GM19324 (cell line): Measurements from ENCODE around the gene RABGEF1.
"Not testable (repeated sequence)": the region's sequence is repeated elsewhere in the genome, so short reads cannot be mapped to it uniquely, and the experiment has no call there.

Source experiments
- ATAC-seq: cut with Tn5 transposase; IDR thresholded peaks from one replicate; pipeline ENCODE4 v1.9.1; 2021; ENCODE audit warnings: mild to moderate bottlenecking, moderate library complexity; ENCODE audit not compliant: unreplicated experiment, low FRiP score

The RABGEF1 gene

GRCh38 chr7:66734006-66734405, 6.5 kb upstream of the RABGEF1 start:
- no peak for ATAC-seq

DNA sequence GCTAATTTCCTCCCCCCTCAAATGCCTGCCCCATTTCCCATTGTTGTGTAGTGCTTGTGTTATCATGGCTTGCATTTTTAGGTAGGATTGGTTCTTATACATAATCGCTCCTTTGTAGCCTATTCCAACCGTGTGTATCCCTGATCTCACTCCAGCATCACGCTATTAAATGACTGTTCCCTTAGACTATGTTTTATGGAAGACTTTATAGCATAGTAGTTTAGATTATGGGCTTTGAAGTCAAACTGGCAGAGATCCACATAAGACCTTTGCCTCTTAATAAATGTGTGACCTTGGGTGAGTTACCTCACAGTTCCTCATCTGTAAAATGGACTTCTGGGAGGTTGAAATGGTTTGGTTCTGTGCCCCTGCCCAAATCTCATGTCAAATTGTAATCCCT, 5.4 kb upstream of the RABGEF1 start:
- no peak for ATAC-seq

- ATAC-seq, result no peak
Measured at GRCh38 chr7:66735850-66736249, 4.7 kb upstream of the RABGEF1 start.

DNA sequence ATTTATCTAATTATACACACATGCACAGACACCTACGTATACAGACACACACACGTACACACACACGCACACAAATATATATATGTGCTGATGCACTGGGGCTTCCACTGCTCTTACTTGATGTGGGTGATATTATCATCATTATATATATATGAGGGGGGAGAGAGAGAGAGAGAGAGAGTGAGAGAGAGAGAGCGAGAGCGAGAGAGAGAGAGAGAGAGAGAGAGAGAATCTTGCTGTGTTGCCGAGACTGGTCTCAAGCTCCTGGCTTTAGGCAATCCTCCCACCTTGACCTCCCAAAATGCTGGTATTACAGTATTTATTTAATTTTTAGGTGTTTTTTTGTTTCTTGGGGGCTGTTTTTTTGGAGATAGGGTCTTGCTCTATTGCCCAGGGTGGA, 3.6 kb upstream of the RABGEF1 start:
- no peak for ATAC-seq

DNA sequence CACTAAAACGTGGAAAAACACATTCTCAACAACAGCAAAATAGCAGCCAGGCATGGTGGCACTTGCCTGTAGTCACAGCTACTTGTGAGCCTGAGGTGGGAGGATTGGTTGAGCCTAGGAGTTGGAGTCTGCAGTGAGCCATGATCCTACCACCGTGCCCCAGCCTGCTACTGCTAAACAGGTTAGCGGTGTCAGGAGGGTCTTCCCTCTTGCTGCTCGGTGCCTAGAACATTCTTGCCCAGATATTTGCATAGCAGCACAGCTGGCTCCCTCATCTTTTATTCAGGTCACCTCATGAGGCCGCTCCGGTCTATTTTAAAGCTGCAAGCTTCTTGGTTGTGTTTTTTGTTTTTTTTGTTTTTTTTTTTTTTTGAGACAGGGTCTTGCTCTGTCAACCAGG, 2.9 kb upstream of the RABGEF1 start:
- no peak for ATAC-seq

DNA sequence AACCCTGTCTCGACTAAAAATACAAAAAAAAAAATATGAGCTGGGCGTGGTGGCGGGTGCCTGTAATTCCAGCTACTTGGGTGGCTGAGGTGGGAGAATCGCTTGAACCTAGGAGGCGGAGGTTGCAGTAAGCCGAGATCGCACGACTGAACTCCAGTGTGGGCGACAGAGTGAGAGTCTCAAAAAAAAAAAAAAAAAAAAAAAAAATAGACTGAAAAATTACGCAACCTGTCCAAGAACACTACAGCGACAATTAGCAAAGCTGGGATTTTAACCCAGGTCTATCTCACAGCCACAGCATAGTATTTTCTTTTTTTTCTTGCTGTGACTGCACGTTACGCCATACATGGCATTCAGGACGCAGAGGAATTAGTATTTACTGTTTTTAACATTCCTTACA, 1.1 kb upstream of the RABGEF1 start:
- ATAC-seq, result no peak

- peak; percentile 0 for ATAC-seq
Measured at GRCh38 chr7:66739953-66740301, 606 bp upstream of the RABGEF1 start.

- peak; percentile 35 for ATAC-seq
Measured at GRCh38 chr7:66740980-66741709, 612 bp downstream of the RABGEF1 start.

DNA sequence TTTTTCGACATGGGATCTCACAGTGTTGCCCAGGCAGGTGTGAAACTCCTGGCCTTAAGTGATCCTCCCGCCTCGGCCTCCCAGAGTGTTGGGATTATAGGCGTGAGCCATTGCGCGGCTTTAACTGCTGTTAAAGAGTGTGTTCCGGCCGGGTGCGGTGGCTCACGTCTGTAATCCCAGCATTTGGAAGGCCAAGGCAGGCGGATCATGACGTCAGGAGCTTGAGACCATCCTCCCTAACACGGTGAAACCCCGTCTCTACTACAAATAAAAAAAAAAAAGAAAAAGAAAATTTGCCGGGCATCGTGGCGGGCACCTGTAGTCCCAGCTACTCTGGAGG, 1.1 kb downstream of the RABGEF1 start:
- no peak for ATAC-seq

GRCh38 chr7:66742298-66742697, 1.8 kb downstream of the RABGEF1 start:
- not testable (repeated sequence) for ATAC-seq

DNA sequence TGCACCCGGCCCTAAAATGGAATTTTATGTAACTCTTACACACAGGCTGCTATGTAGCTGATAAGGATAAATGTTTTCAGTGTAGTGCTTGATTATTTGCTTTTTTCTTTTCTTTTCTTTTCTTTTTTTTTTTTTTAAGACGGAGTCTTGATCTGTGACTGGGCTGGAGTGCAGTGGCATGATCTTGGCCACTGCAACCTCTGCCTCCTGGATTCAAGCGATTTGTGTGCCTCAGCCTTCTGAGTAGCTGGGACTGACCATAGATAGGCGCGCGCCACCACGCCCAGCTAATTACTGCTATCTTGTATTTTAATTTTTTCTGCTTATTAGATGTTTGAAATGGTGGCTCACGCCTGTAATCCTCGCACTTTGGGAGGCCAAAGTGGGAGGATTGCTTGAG, 3.4 kb downstream of the RABGEF1 start:
- ATAC-seq, result no peak

- no peak for ATAC-seq
Measured at GRCh38 chr7:66747385-66747784, 6.9 kb downstream of the RABGEF1 start.

- no peak for ATAC-seq
Measured at GRCh38 chr7:66747881-66748511, 7.5 kb downstream of the RABGEF1 start.

DNA sequence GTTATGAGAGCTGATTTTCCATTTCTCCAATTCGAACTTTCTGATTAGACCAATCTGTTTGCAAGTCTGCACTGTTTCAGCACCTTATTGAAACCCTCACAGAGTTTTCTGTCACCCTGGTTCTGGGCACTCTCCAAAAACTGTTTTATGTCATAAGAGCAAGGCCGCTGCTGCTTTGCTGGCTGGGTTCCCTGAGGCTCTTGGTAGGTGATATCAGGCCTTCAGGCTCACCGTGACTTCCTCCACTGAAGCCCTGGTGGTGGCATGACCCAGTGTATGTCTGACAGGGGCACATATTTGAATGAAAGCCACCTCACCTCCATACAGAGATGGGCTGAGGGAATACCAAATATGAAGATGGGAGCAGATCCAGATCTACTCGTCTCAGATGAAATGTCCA, 8.3 kb downstream of the RABGEF1 start:
- ATAC-seq, result no peak

DNA sequence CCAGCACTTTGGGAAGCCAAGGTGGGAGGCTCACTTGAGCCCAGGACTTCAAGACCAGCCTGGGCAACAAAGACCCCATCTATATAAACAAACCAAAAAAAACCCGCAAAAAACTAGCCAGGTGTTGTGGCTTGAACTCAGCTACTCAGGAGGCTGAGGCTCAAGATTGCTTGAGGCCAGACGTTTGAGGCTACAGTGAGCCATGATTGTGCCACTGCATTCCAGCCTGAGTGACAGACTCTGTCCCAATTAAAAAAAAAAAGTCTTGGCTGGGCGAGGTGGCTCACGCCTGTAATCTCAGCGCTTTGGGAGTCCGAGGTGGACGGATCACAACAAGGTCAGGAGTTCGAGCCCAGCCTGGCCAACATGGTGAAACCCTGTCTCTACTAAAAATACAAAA, 11.4 kb downstream of the RABGEF1 start:
- no peak for ATAC-seq

- ATAC-seq, result no peak
Measured at GRCh38 chr7:66754541-66754940, 14.0 kb downstream of the RABGEF1 start.

DNA sequence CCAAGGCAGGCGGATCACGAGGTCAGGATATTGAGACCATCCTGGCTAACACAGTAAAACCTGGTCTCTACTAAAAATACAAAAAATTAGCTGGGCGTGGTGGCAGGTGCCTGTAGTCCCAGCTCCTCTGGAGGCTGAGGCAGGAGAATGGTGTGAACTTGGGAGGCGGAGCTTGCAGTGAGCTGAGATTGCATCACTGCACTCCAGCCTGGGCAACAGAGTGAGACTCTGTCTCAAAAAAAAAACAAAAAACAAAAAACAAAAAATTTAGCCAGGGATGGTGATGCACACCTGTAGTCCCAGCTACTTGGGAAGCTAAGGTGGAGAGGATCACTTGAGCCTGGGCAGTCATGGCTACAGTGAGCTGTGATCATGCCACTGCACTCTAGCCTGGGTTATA, 14.5 kb downstream of the RABGEF1 start:
- ATAC-seq, result not testable (repeated sequence)

GRCh38 chr7:66756227-66756626, 15.7 kb downstream of the RABGEF1 start:
- ATAC-seq, result not testable (repeated sequence)

DNA sequence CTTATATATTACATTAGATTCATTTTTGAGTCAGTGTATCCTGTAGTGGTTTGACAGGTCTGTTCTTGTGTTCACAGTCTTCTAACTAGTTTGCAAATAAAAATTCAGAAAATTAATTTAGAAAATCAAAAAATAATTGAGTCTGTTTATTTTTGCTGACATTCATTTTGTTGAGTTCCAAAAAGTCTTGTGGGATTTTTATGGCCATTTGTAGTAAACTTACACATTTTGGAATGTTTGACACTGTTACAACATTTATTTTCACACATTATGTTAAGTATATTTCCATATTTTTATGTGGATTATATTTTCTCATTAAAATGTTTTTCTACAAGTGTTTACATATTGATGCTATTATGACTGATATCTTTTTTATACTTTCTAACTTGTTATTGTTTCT, 16.4 kb downstream of the RABGEF1 start:
- no peak for ATAC-seq

- no peak for ATAC-seq
Measured at GRCh38 chr7:66757939-66758338, 17.4 kb downstream of the RABGEF1 start.

- ATAC-seq, result no peak
Measured at GRCh38 chr7:66758950-66759628, 18.6 kb downstream of the RABGEF1 start.

GRCh38 chr7:66763183-66763582, 22.6 kb downstream of the RABGEF1 start:
- ATAC-seq, result not testable (repeated sequence)
